Measurements from ENCODE around the gene UNG. TPM values are rescaled to one million over a fixed set of nuclear protein-coding genes. Genes with fewer than 3 reads are reported as not detected.
"Not testable (repeated sequence)": the region's sequence is repeated elsewhere in the genome, so short reads cannot be mapped to it uniquely, and the experiment has no call there.

UNG gene
- total RNA-seq, 4 donors from 2014 or later, result 19.0 to 58.6 (median 21.3) TPM

- no peak overlapping the region for H3K27ac ChIP-seq
- TF ChIP-seq POLR2A (IDR thresholded peaks at IDR 0.05), result no peak
- TF ChIP-seq, protein P1, sequence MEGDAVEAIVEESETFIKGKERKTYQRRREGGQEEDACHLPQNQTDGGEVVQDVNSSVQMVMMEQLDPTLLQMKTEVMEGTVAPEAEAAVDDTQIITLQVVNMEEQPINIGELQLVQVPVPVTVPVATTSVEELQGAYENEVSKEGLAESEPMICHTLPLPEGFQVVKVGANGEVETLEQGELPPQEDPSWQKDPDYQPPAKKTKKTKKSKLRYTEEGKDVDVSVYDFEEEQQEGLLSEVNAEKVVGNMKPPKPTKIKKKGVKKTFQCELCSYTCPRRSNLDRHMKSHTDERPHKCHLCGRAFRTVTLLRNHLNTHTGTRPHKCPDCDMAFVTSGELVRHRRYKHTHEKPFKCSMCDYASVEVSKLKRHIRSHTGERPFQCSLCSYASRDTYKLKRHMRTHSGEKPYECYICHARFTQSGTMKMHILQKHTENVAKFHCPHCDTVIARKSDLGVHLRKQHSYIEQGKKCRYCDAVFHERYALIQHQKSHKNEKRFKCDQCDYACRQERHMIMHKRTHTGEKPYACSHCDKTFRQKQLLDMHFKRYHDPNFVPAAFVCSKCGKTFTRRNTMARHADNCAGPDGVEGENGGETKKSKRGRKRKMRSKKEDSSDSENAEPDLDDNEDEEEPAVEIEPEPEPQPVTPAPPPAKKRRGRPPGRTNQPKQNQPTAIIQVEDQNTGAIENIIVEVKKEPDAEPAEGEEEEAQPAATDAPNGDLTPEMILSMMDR (IDR thresholded peaks at IDR 0.05), result no peak
- no peaks in the 10 kb centered on the region for H3K4me1 ChIP-seq
- peaks cover 0 to 4% (median 0%) of the 10 kb centered on the region in 4 donors for H3K9me3 ChIP-seq
- H3K4me3 ChIP-seq, result no peak overlapping the region
- no peak for DNase-seq
- H3K36me3 ChIP-seq, result peaks cover 0 to 9% (median 0%) of the 10 kb centered on the region in 3 donors
- H3K27me3 ChIP-seq, result no peaks in the 10 kb centered on the region
Measured at GRCh38 chr12:109140560-109140959, 43.2 kb downstream of the UNG start.

GRCh38 chr12:109144224-109144623 lies 46.8 kb downstream of the UNG start:
- TF ChIP-seq, protein P1 (IDR thresholded peaks at IDR 0.05), result no peak
- TF ChIP-seq POLR2A (IDR thresholded peaks at IDR 0.05), result no peak
- no peak overlapping the region for H3K4me3 ChIP-seq
- H3K4me1 ChIP-seq, result no peaks in the 10 kb centered on the region
- no peak for DNase-seq
- no peaks in the 10 kb centered on the region for H3K27me3 ChIP-seq
- peaks cover 0 to 9% (median 0%) of the 10 kb centered on the region in 3 donors for H3K36me3 ChIP-seq
- no peaks in the 10 kb centered on the region for H3K9me3 ChIP-seq
- H3K27ac ChIP-seq, result no peak overlapping the region

- not testable (repeated sequence) for H3K9me3 ChIP-seq, H3K27ac ChIP-seq, H3K36me3 ChIP-seq, H3K27me3 ChIP-seq, H3K4me3 ChIP-seq, H3K4me1 ChIP-seq
- DNase-seq, result peak in 1 of 3 donors; percentile 4
Measured at GRCh38 chr12:109147126-109147525, 49.7 kb downstream of the UNG start.

DNA sequence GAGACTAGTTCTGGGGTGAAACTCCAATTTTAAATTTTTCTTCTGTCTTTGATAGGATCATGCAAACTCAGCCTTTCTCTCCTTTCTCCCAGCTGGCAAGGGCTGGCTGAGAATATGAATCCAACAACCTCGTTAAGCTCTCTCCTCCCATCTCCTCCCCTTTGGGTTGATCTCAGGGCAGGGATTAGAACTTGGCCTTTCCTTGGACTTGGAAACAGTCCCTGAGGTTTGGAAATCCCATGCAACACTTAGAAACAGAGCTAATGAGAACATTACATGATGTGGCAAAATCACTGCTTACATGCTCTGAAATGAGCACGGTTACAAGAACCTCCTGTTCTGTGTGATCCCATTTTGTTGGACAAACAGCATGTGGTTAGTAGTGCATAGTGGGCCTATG lies 50.6 kb downstream of the UNG start:
- H3K27me3 ChIP-seq, result no peaks in the 10 kb centered on the region
- peak overlapping the region in 2 of 4 donors; percentile 29 to 33 for H3K27ac ChIP-seq
- peak in 1 of 3 donors; percentile 14 for DNase-seq
- H3K4me1 ChIP-seq, result peaks cover 0 to 8% (median 0%) of the 10 kb centered on the region in 4 donors
- no peaks in the 10 kb centered on the region for H3K36me3 ChIP-seq
- no peaks in the 10 kb centered on the region for H3K9me3 ChIP-seq
- no peak for TF ChIP-seq POLR2A (IDR thresholded peaks at IDR 0.05)
- TF ChIP-seq, protein P1 (IDR thresholded peaks at IDR 0.05), result no peak
- no peak overlapping the region for H3K4me3 ChIP-seq

- no peaks in the 10 kb centered on the region for H3K36me3 ChIP-seq
- H3K4me3 ChIP-seq, result no peak overlapping the region
- peaks cover 0 to 16% (median 1%) of the 10 kb centered on the region in 4 donors for H3K4me1 ChIP-seq
- DNase-seq, result peak in 1 of 3 donors; percentile 47
- H3K27ac ChIP-seq, result peak overlapping the region in 1 of 4 donors; percentile 29
- H3K27me3 ChIP-seq, result no peaks in the 10 kb centered on the region
- no peaks in the 10 kb centered on the region for H3K9me3 ChIP-seq
- TF ChIP-seq, protein P1 (IDR thresholded peaks at IDR 0.05), result no peak
- TF ChIP-seq POLR2A (IDR thresholded peaks at IDR 0.05), result no peak
Measured at GRCh38 chr12:109150124-109150640, 52.8 kb downstream of the UNG start.

DNA sequence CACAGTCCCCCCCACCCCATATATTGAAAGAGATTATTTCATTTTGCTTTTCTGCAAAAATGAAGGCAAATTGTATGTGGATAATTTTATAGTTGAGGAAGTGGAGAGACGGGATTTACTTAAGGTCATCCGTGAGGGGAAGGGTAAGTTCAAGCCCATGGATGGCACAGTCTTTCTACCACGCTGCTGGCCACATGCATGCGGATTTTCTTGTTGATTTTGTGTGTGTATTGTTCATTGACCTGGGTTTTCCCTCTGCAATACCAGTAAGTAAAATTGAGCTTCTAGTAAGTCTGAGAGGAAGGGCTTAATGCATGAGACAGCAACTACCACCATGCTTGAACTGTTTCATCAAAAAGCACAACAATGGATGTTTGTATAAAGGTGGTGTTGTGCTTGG lies 54.1 kb downstream of the UNG start:
- no peaks in the 10 kb centered on the region for H3K27me3 ChIP-seq
- H3K9me3 ChIP-seq, result no peaks in the 10 kb centered on the region
- H3K4me3 ChIP-seq, result no peak overlapping the region
- no peak overlapping the region for H3K27ac ChIP-seq
- no peaks in the 10 kb centered on the region for H3K36me3 ChIP-seq
- peaks cover 0 to 22% (median 1%) of the 10 kb centered on the region in 4 donors for H3K4me1 ChIP-seq
- DNase-seq, result peak in 1 of 3 donors; percentile 22
- TF ChIP-seq, protein P1 (IDR thresholded peaks at IDR 0.05), result no peak
- TF ChIP-seq POLR2A (IDR thresholded peaks at IDR 0.05), result no peak
